ENCODE data around the gene MARVELD2. TPM values are rescaled to one million over a fixed set of nuclear protein-coding genes. Genes with fewer than 3 reads are reported as not detected.

The MARVELD2 gene
- total and polyA plus RNA-seq, 2 of the 13 experiments (the other 11 are each of a cell fraction or from before 2014, with no cell fraction given) = 11.1 to 15.4 TPM

GRCh38 chr5:69369340-69370121, 45.4 kb upstream of the MARVELD2 start, which contains the start of the genes AK6, RAD17 and TAF9 (continued):
- TF ChIP-seq, protein P1, sequence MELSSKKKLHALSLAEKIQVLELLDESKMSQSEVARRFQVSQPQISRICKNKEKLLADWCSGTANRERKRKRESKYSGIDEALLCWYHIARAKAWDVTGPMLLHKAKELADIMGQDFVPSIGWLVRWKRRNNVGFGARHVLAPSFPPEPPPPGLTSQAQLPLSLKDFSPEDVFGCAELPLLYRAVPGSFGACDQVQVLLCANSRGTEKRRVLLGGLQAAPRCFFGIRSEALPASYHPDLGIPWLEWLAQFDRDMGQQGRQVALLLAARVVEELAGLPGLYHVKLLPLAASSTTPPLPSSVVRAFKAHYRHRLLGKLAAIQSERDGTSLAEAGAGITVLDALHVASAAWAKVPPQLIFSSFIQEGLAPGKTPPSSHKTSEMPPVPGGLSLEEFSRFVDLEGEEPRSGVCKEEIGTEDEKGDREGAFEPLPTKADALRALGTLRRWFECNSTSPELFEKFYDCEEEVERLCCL (CRISPR knock-in tag; IDR thresholded peaks at IDR 0.05; ENCODE audit: borderline replicate concordance) = no peak
- TF ChIP-seq ZNF746 (CRISPR knock-in tag; IDR thresholded peaks at IDR 0.05) = peak; percentile 44; the same call in 1 of the 2 replicates
- 0 out of 2 replicates have a peak, but pooled peaks have one; percentile 14 for TF ChIP-seq ZNF546 (CRISPR knock-in tag; conservative IDR thresholded peaks at IDR 0.05)
- no peak; the same call in 1 of the 2 replicates for TF ChIP-seq ZNF784 (CRISPR knock-in tag; IDR thresholded peaks at IDR 0.05; ENCODE audit: borderline replicate concordance)
- TF ChIP-seq ZNF678 (CRISPR knock-in tag; IDR thresholded peaks at IDR 0.05) = peak; percentile 83; the same call in 1 of the 2 replicates
- peak; percentile 38; the same call in 1 of the 2 replicates for TF ChIP-seq IRF2 (CRISPR knock-in tag; IDR thresholded peaks at IDR 0.05)
- TF ChIP-seq PCBP1 (IDR thresholded peaks at IDR 0.05; ENCODE audit: borderline replicate concordance, low read depth, low read length) = 0 out of 2 replicates have a peak, but pooled peaks have one; percentile 20
- TF ChIP-seq STAG1 (CRISPR knock-in tag; IDR thresholded peaks at IDR 0.05) = no peak
- TF ChIP-seq, protein P2, sequence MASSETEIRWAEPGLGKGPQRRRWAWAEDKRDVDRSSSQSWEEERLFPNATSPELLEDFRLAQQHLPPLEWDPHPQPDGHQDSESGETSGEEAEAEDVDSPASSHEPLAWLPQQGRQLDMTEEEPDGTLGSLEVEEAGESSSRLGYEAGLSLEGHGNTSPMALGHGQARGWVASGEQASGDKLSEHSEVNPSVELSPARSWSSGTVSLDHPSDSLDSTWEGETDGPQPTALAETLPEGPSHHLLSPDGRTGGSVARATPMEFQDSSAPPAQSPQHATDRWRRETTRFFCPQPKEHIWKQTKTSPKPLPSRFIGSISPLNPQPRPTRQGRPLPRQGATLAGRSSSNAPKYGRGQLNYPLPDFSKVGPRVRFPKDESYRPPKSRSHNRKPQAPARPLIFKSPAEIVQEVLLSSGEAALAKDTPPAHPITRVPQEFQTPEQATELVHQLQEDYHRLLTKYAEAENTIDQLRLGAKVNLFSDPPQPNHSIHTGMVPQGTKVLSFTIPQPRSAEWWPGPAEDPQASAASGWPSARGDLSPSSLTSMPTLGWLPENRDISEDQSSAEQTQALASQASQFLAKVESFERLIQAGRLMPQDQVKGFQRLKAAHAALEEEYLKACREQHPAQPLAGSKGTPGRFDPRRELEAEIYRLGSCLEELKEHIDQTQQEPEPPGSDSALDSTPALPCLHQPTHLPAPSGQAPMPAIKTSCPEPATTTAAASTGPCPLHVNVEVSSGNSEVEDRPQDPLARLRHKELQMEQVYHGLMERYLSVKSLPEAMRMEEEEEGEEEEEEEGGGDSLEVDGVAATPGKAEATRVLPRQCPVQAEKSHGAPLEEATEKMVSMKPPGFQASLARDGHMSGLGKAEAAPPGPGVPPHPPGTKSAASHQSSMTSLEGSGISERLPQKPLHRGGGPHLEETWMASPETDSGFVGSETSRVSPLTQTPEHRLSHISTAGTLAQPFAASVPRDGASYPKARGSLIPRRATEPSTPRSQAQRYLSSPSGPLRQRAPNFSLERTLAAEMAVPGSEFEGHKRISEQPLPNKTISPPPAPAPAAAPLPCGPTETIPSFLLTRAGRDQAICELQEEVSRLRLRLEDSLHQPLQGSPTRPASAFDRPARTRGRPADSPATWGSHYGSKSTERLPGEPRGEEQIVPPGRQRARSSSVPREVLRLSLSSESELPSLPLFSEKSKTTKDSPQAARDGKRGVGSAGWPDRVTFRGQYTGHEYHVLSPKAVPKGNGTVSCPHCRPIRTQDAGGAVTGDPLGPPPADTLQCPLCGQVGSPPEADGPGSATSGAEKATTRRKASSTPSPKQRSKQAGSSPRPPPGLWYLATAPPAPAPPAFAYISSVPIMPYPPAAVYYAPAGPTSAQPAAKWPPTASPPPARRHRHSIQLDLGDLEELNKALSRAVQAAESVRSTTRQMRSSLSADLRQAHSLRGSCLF (CRISPR knock-in tag; IDR thresholded peaks at IDR 0.05; ENCODE audit: borderline replicate concordance) = no peak
- TF ChIP-seq DNMT3B (CRISPR knock-in tag; conservative IDR thresholded peaks at IDR 0.05) = no peak
- no peak for TF ChIP-seq SP1 (IDR thresholded peaks at IDR 0.05)
- TF ChIP-seq SP1 (CRISPR knock-in tag; IDR thresholded peaks at IDR 0.05) = peak; percentile 60; the same call in 1 of the 2 replicates
- TF ChIP-seq SALL1 (CRISPR knock-in tag; IDR thresholded peaks at IDR 0.05) = peak; percentile 80
- TF ChIP-seq POLR2AphosphoS5 (IDR thresholded peaks at IDR 0.05; ENCODE audit: low read depth, low read length) = peak; percentile 87
- TF ChIP-seq ZNF768 (CRISPR knock-in tag; IDR thresholded peaks at IDR 0.05) = 0 out of 2 replicates have a peak, but pooled peaks have one; percentile 45
- TF ChIP-seq ZNF567 (CRISPR knock-in tag; IDR thresholded peaks at IDR 0.05; ENCODE audit: borderline replicate concordance) = peak; percentile 76; the same call in 1 of the 2 replicates
- TF ChIP-seq DMAP1 (CRISPR knock-in tag; IDR thresholded peaks at IDR 0.05) = peak; percentile 98
- TF ChIP-seq MTA3 (CRISPR knock-in tag; IDR thresholded peaks at IDR 0.05) = no peak
- TF ChIP-seq HDAC2 (CRISPR knock-in tag; IDR thresholded peaks at IDR 0.05) = peak; percentile 68
- TF ChIP-seq, protein P3, sequence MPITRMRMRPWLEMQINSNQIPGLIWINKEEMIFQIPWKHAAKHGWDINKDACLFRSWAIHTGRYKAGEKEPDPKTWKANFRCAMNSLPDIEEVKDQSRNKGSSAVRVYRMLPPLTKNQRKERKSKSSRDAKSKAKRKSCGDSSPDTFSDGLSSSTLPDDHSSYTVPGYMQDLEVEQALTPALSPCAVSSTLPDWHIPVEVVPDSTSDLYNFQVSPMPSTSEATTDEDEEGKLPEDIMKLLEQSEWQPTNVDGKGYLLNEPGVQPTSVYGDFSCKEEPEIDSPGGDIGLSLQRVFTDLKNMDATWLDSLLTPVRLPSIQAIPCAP (CRISPR knock-in tag; IDR thresholded peaks at IDR 0.05; ENCODE audit: low read depth) = no peak
- peak; percentile 93 for TF ChIP-seq ZNF816 (CRISPR knock-in tag; IDR thresholded peaks at IDR 0.05; ENCODE audit: borderline replicate concordance)
- no peak for TF ChIP-seq PCBP2 (optimal IDR thresholded peaks at IDR 0.05; ENCODE audit: low read depth, low read length, poor library complexity, severe bottlenecking)

Measured in HepG2 (cell line).